HG03045 (cell line): ENCODE data around the gene TMCC2.

Source experiments
- ATAC-seq: cut with Tn5 transposase; IDR thresholded peaks from one replicate; pipeline ENCODE4 v1.9.1; 2021; ENCODE audit warnings: mild to moderate bottlenecking, moderate library complexity; ENCODE audit not compliant: unreplicated experiment

Gene TMCC2

DNA sequence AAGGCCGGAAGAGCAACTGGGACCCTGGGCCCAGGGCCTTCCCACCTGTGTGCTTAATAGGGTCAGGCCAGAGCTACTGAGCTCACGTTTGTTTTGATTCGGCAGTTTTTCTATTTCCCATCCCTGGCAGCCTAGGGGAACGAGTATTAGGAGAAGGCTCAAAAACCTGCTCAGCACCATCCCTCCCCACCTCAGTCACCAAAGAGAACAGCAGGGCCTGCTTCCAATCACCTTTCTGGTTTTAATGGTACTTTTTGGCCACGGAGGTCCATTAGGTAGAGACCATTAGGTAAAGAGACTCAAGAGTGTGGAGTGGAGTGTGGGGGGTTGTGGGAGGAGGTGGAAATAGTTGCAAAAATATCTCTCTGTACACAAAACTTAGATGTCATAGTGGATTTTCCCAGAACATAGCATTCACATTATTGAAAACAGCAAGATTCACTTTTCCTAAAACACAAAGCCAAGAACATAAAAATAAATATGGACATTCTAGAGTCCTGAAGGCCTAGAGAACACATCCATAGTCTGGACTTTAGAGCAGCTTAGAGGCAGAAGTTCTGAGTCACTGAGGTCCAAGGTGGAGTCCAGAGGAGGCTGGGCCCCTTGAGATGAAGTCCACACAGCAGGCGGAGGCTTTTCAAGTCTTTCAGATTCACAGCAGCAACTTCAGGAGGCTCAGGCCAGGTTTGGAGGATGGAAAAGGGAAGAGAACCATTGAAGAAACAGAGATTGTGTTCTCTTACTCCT is 74.3 kb downstream of the TMCC2 start:
- no peak for ATAC-seq

DNA sequence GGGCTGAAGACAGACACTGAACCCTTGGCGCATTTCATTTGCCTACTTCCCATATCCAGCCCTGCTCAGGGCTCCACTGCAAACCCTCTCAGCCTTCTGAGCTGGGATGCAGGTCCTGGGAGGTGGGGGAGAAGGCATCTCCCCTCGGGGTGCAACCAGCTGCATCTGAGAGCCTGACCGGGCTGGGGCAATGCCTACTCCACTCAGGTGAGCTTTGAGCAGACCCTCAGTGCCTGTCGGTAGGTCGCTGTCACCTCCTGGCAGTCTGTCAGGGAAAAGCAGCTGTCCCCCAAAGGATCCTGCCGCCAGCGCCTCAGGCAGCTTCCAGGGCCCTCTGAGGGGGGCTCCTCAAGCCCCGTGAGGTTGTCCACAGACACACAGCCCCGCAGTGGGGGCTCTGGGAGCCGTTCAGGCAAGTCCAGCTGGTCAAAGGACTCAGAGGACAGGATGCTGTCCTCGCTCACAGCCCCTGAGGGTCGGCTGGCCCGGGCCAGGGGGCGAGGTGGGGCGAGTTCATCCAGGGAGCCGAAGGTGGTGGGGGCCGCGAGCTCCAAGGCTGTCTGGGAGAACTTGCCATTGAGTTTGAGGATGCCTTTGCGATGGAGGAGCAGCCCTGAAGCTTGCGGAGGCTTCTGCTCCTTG is 75.6 kb downstream of the TMCC2 start:
- ATAC-seq: no peak

DNA sequence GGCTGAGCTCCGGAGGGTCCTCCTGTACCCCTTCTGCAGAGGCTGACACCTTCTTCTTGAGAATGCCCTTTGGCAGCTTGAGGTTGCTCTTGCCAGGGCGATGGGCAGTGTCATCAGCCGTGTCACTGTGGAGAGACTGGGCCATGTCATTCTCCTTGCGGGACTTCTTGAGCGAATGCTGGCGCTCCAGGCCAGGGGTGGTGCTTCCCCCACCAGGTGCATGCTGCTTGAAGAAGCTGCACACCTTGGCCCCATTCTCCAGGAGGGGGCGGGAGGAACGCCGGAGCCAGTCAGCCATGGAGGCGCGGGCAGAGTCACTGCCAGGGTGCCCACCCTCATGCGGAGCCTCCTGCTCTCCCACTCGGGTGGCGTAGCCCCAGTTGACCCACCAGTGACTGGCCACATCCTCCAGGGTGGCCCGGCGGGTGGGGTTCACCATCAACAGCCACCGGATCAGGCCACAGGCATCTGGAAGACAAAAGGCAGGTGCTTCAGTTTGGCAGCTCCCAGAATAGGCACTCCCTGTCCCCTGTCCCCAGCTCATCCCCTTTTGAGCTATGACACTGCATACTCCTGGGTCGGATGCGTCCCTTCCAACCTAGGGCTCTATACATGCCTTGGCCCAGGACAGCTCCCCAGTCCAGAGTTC is 76.4 kb downstream of the TMCC2 start:
- ATAC-seq: no peak

- no peak for ATAC-seq
Measured at GRCh38 chr1:205304695-205305070, 76.9 kb downstream of the TMCC2 start.

GRCh38 chr1:205306929-205307566 is 79.3 kb downstream of the TMCC2 start:
- ATAC-seq: no peak

- no peak for ATAC-seq
Measured at GRCh38 chr1:205309741-205310140, 82.0 kb downstream of the TMCC2 start.

- ATAC-seq: no peak
Measured at GRCh38 chr1:205310976-205311704, 83.4 kb downstream of the TMCC2 start.

- no peak for ATAC-seq
Measured at GRCh38 chr1:205312866-205313562, 85.3 kb downstream of the TMCC2 start.

GRCh38 chr1:205313563-205314308 is 86.0 kb downstream of the TMCC2 start:
- ATAC-seq: peak; percentile 48

- ATAC-seq: no peak
Measured at GRCh38 chr1:205315008-205315618, 87.4 kb downstream of the TMCC2 start.

- ATAC-seq: no peak
Measured at GRCh38 chr1:205316161-205316566, 88.4 kb downstream of the TMCC2 start.

- no peak for ATAC-seq
Measured at GRCh38 chr1:205317311-205317917, 89.7 kb downstream of the TMCC2 start.

DNA sequence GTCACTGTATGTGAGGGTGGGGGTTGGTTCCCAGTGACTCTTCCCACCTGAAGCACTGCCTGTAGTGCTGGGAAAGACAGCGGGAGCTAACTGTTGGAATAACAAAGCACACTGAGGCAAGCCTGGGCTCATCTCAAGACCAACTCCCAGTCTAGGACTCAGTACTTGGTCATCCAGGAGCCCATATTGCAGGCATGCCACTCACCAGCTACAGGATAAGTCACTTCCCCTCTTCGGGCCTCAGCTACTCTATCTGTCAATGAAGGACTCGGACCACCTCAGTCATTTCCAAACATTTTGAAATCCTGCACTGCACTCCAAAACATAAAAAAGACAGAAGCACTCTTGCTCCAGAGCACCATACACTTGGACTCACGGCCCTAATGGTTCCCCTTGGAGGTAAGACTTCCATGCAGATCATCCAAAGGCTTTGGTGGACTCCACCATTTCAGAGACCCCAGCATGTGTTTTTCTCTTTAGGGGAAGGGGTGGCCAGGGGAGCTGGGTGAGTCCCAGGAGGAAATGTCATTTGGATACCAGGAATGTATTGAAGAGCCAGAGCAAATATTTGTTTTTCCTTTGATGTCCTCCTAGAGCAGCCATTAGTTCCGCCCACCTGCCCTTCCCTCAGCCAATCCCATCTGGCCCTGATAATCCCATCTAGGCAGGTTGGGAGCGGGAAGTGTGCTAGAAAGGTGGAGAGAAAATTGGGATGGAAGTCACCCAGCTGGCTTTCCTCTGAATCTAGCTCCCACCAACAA is 90.7 kb downstream of the TMCC2 start:
- no peak for ATAC-seq

DNA sequence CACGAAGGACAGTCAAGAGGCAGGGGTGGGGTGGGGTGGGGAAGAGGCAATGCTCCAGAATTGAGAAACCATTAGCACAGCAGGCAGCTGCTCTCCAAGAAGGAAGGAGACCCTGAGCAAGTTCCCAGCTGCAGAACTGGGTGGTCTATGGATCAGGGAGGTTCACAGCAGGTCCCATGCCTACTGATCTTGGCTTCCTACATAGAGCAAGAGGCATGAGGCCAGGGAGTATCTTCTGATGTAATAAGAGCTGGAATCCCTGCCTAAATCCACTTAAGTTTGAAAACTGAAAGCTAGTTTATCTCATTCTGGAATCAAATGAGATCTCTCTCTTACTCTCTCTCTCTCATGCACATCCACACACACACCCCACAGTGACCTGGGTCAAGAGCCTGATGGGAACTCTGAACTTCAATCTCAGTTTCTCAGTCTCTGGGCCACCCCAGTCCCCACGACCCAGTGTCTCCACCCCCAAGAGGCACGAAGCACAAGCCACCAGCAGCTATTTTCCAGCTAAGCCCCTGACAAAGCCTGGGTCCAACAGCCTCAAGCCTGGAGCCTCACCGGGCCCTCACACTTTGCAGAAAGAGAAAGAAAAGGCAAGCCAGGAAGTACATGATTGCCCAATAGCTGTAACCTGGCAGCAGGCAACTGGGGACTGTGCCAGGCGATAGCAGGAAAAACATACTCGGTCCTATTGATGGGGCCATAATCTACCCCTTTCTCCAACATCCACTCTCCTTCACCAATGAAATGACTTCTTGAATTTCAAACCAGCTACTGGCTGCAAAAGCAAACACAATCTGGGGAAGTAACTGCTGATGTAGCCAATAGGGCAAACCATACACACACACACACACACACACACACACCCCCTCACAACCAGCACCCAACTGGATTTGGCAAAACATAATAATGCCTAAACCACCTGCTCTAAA is 91.6 kb downstream of the TMCC2 start:
- ATAC-seq: no peak

GRCh38 chr1:205321162-205321958 is 93.6 kb downstream of the TMCC2 start, which contains the start of gene NUAK2:
TSS of gene NUAK2 (minus strand) at chr1:205321745. CDS start at chr1:205321628, 117 bp downstream.
- peak; percentile 55 for ATAC-seq

- ATAC-seq: no peak
Measured at GRCh38 chr1:205321959-205322283, 94.2 kb downstream of the TMCC2 start.
